GM18519 (cell line): ENCODE measurements around the gene NLN.
"Not testable (repeated sequence)": the region's sequence is repeated elsewhere in the genome, so short reads cannot be mapped to it uniquely, and the experiment has no call there.

Experiments used
- ATAC-seq: cut with Tn5 transposase; IDR thresholded peaks from one replicate; pipeline ENCODE4 v1.9.1; 2021; ENCODE audit warnings: mild to moderate bottlenecking, moderate library complexity; ENCODE audit not compliant: unreplicated experiment, low FRiP score

Gene NLN

DNA sequence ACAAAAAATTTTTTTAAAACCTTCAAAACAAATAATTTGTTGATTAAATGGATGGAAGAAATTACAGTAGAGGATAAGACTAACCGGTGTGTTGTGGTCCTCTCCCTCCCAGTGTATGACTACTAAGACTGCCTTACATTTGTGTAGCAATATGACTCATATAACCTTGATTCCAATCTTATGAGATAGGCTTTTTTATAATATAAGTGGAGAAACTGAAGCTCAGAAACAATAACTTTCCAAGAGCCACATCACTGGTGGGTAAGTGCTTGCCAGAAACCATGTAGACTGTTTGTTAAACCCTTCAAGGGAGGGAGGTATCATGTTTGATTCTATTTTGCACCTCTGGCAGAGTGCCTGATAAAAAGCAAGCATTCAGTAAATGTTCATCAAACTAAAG lies 47.5 kb downstream of the NLN start:
- ATAC-seq = no peak

DNA sequence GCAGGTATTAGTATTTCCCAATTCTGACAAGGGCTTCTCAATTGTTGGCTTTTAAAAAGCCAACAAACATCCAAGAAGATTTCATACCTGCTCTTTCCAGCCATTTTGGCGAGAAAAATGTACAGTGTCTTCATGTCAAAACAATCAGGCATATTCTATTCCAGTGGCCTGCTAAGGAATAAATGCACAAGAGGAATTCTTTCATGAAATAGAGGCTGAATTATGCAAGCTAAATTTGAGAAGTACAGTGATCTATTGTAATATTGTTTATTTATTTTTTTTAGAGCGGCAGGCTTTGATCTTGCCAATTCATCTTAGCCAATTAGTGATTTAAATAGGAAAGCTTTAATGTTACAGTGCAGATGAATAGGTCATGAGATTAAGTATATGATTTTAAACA lies 49.3 kb downstream of the NLN start:
- ATAC-seq = no peak

DNA sequence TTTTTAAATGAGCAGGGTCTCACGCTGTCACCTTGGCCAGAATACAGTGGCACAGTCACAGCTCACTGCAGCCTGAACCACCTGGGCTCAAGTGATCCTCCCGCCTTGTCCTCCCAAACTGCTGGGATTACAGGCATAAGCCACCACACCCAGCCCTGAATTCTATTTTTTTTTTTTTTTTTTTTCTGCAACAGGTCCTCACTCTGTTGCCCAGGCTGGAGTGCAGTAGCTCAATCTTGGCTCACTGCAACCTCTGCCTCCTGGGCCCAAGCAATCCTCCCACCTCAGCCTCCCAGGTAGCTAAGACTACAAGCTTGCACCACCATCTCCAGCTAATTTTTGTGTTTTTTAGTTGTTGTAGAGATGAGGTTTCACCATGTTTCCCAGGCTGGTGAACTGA lies 51.0 kb downstream of the NLN start:
- not testable (repeated sequence) for ATAC-seq

DNA sequence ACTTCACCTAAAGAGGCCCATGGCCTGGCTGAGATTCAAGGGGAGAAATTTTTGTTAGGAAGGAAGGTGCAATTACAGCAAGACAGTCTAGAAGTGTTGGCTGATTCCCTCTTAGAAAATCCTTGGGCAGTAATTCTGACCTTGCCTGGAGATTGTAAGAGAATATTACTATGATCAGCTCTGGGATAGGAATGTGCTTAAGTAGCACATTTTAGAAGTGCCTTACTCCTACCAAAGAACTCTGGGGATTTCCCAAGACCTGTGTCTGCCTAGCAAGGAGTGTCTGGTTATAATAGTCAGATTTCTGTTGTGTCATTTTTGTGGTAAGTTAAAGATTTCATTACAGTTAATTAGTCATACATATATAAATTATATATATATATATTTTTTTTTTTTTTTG lies 52.3 kb downstream of the NLN start:
- ATAC-seq = no peak

DNA sequence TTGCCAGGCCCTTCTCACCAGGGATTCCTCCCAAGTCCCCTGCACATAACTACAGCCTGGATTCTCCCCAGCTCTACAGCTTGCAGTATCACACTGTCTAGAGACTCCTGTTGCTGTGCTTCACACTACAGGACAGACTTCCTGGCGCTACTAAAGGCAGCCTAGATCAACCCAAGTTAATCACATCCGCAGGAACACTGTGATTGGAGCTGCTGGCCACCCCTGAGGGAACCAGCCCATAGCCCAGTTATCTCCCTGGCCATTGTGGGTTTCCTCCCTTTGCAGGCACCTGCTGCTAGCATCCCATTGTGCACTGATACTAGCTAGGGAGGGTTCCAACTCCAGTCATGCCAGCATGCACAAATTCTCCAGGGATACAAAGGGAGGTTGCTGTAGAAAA lies 53.5 kb downstream of the NLN start:
- no peak for ATAC-seq

DNA sequence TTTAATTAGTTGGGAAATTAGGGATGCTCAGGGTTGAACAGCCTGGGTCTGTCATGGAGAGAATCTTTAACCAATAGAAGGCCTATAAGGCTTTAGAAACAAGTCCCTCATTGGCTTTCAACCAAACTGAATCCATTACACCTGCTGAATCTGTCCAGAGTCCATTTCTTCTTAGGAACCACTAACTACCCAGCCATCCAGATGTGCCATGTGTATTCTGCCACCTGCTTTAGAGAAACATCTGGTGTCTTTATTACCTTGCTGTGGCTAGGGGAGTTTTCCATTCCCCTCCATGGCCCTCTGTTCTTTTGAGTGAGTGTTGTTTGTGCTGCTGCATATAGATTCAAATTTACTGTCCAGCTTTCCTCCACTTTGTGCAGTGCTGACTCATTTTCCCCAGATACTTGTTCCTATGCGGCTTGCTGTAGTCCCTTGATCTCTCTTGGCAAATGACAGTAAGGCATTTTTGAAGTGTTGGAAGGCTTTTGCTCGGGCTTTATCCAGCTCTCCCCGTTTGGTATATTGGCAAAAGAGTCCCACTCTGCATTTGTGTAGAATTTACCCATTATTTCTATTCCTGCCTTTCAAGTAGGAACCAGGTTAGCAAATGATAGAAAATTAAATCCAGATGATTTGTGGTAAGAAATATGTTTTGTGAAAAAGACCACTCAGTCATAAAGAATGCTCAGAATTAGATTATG lies 54.6 kb downstream of the NLN start:
- ATAC-seq = no peak

DNA sequence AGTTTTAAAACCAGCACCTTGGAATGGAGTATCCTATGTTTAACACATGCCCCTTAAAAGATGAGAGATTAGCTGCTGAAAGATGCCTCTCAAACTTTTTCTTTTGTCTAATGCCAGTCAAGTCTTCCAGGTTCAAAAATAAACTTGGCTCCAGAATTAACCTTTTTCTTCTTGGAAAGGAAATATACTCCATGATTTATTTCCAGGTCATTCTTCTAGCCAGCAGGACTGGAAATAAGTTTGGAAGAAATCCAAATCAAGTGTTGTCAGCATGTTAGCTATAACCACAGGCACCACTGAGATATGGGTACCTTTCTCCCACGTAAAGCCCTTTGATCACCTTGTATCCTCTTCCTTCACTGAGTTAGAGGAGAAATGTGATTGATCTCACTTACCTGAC lies 56.1 kb downstream of the NLN start:
- ATAC-seq = no peak

DNA sequence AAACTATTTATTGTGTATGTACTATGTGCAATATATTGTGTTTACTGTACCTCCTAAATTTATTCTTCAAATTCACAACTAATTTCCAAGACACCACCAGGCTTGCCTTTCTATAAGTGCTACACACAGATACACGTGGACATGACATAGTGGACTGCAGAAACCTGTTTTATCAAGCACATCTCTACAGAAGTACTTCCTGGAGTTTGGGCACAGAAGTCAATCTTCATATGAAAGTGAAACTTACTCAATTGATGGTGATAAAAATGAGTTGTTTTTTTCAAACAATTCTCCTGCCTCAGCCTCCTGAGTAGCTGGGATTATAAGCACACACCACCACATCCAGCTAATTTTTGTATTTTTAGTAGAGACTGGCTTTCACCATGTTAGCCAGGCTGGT lies 57.6 kb downstream of the NLN start:
- ATAC-seq = no peak

DNA sequence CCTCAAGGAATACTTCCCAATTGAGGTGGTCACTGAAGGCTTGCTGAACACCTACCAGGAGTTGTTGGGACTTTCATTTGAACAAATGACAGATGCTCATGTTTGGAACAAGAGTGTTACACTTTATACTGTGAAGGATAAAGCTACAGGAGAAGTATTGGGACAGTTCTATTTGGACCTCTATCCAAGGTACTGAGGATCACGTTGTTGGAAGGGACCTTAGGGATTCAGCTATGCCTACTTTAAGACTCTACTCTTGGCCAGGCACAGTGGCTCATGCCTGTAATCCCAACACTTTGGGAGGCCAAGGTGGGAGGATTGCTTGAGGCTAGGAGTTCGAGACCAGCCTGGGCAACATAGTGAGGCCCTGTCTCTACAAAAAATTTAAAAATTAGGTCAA lies 66.3 kb downstream of the NLN start:
- ATAC-seq = not testable (repeated sequence)

DNA sequence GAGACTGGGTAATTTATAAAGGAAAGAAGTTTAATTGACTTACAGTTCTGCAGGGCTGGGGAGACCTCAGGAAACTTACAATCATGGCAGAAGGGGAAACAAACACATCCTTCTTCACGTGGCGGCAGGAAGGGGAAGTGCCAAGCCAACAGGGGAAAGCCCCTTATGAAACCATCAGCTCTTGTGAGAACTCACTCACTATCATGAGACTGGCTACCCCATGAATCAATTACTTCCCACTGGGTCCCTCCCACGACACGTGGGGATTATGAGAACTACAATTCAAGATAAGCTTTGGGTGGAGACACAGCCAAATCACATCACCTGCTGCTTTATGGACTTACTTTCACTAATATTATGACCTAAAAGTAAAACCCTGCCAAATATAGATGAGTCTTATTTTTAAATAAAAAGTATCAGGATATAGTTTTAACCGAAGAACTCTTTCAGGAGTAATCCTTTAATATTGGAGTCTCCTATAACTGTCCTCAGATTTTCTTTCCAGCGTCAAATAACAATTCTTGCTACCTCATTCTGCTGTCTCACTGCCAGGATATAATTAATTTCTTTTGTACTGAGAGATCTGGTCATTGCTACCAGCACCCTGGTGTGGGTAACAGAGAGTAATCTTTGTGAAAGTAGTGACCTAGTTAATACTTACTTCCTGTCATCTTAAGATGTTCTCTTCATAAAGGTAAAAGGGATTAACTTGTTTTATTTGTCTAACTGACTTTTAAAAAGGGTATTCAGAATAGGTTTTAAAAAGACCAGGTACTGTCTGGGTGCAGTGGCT lies 68.6 kb downstream of the NLN start:
- ATAC-seq = no peak

DNA sequence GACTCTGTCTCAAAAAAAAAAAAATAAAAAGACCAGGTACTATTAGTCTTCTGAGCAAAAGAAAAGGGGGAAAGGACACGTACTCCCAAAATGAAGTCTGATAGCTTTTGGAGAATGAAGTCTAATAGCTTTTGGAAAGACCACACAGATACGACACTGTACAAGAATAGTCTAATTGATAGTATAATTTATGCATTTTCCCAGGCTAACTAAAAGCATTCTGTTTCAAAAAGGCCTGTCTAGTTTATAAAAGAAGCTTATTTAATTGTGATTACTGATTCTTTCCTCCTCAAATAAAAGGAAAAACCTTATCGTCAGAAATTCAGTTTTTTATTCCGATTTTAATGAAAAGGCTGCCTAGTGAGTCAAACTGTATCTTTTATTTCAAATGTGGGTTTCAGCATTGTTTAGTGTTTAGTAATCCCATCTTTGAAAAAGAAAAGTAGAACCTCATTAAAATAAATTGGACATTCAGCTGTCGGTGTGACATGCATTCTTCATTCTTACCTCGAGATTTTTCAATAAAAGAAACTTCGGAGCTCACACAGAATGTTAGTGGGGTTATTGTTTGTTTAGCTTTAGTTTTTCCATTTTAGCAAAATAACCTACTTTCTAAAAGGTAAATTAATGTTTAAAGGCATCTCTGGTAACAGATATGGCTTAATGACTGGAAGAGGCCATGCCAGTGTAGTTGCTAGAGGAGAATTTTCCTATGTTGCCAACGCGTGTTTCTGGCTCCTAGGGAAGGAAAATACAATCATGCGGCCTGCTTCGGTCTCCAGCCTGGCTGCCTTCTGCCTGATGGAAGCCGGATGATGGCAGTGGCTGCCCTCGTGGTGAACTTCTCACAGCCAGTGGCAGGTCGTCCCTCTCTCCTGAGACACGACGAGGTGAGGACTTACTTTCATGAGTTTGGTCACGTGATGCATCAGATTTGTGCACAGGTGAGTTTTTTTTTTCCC lies 70.0 kb downstream of the NLN start:
- ATAC-seq = no peak

DNA sequence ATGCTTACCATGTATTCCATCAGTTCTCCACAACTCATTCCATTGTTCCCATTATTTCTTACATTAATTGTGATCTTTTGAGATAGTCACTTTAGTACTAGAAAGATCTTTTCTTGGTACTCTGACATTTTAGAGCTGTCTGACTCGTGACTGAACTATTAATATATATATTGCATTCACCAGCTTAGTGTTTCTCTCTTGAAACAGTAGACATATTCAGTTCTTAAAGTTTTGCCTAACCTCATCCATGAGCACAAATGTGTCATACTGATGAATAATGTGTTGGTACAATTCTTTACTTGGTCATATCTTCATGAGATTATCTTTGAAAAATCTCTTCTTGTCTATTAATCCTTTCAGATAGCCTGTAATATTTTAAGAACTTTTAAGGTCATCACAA lies 74.3 kb downstream of the NLN start:
- ATAC-seq = no peak

DNA sequence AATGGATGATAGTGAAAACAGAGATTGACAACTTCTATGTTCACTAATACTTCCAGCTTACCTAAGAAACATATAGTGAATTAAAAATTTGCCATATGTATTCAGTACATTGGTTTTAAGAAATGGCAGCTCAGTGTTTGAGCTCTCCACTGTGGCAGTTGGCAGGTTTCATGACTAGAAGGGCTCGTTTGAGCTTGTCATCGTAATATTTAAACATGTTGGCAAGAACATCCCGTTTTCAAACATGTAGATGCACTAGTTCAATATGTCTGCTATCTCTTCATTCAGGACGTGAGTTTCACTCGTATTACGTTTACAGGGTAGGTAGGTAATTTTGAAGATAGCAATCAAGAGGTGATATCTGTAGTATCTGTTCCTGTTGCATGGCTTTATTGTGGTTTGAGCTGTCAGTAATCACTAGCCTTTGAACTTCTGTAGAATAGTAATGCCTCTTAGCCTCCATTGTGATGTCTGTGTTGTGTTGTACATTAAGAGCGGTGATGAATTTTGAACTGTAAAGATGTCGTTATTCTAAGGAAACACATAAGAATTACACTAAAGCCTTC lies 74.8 kb downstream of the NLN start:
- ATAC-seq = no peak

DNA sequence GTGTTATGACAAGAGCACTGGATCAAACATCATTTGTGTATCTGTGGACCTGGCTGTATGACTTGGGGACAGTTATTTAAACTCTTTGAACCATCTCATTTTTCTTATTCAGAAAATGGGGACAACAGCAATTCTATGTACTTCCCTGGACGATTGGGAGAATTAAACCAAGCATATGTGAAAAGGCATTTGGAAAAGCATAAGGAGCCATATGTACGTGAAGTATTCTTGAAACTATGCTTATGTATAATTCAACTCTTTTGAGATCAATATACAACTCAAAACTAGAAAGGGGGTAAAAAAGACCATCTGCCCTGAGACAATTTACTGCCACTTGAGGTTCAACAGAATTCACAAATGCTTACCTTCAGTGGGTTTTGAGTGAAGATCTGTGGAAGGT lies 75.5 kb downstream of the NLN start:
- no peak for ATAC-seq

DNA sequence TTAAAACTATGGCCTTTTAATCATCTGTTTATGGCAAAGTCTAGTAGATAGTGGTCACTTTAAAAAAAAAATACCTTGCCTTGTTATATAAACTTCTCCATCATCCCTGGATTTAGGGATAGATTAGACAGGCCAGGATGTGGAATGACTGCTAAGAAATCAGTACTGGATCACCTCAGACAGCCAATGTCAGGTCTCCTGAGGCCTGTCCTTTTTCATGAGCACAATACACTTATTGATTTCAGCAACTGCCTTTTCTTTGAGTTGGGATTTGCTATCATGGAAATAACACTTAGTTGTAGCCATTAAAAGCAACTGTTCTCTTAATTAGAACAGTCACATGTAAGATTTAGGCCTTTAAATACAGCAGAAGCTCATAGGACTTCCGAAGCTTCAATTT lies 77.9 kb downstream of the NLN start:
- ATAC-seq = no peak

DNA sequence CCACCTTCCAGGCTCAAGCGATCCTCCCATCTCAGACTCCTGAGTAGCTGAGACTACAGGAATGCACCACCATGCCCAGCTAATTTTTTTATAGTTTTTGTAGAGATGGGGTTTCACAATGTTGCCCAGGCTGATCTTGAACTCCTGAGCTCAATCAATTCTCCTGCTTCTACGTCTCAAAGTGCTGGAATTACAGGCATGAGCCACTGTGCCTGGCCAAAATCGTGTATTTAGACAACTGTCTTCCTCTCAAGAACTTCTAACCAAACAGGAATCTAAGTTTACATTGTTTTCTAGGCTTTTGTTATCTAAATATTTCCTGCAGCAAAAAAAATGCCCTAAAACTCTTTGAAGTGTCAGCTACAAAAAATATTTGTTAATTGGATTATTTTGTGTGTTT lies 78.8 kb downstream of the NLN start:
- ATAC-seq = no peak

DNA sequence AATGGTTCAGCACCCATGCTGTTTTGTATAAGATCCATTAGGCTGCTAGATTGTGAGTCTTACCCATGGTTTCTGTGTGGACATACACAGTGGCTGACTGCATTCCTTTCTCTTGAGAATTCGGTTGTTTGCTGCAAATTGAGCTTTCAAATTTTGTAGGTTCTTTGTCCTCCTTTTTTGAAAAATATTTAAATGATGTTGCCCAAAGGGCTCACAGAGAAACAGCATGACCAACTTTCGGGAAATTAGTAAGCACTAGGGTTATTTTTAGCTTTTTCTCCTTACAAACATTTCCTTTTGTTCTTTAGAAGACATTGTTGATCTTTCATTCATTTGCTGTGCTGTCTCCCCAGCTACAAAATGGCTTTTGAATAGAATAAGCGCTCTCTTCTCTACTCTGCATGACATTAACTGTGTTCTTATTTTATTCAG lies 79.4 kb downstream of the NLN start:
- no peak for ATAC-seq

DNA sequence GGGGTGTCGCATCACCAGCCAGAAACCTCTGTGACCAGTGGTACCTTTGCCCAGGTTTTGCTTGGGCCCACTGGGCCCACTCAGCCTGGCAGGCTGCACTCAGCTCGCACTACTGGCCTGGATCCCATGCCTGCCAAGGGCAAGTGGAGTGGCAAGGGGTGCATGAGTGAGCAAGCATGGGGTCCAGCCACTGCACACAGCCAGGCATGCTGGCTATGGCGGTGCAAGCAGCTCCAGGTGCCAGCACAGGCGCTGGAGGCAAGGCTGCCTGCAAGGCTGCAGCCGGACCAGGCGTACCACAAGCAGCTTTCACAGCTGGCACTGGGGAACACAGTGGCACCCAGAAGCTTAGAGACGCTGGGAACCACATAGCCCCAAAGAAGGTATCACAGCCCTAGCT lies 80.1 kb downstream of the NLN start:
- no peak for ATAC-seq

DNA sequence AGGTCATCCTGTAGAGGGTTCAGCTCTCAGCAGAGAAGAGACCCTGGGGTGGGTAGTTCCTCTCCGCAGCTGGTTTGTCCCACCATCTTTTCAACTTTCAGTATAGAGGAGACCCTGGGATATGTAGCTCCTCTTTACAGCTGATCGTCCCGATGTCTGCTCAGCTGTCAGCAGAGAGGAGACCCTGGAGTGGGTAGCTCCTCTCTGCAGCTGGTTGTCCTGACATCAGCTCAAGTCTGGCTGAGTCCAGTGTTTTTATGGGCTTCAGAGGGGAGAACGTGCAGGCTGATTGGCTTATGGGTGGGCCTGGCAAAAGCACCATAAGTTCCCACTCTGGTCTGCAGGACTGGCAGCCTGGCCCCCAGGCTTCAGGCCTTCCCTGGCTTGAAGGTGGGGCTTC lies 80.8 kb downstream of the NLN start:
- no peak for ATAC-seq

DNA sequence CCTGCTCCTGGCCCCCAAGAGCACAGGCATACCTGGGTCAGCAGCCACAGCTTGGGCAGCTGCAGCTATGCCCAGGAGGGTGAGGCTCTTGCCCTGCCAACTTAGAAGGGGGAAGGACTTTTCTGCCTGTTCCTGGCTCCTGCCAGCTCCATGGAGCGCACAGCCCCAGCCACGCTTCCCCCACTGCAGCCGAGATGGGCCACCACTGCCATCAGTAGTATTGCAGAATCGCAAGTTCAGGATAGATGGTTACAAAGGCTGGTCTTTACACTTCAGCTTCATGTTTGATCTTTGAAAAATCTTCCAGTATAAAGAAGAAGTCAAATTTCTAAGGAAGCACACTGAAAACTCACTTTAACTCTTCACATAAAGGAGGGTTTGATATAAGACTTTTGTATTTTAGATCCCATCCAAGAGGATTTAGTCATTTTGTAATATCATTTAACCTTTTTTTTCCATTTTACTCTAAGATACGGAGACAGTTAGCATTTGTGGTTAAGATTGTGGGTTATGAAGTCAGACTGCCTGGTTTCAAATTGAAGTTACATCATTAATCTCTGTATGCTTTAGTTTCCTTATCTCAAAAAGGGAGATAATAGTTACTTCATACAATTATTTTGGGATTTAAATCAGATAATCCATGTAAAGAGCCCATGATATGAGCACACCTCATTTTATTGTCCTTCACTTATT lies 81.8 kb downstream of the NLN start:
- ATAC-seq = no peak
